BE2C (cell line): ENCODE results near the gene TXNDC11.

Experiments used
- DNase-seq: peaks from one replicate; pipeline ENCODE4 v3.0.0-alpha.2; 2020
- H3K27me3 ChIP-seq: fragments of 250-450 bp; sonication (Bioruptor Pico); 2 replicates; pipeline ENCODE4 v1.5.1; 2020; ENCODE audit warnings: mild to moderate bottlenecking
- H3K36me3 ChIP-seq: fragments of 250-450 bp; sonication (Bioruptor Pico); 2 replicates; pipeline ENCODE4 v1.5.1; 2020; ENCODE audit warnings: mild to moderate bottlenecking
- H3K4me1 ChIP-seq: fragments of 250-450 bp; sonication (Bioruptor Pico); 2 replicates; pipeline ENCODE4 v1.5.1; 2020
- H3K4me3 ChIP-seq: 2 replicates; pipeline ENCODE4 v1.5.1; 2011; ENCODE audit warnings: low read depth, low read length
- H3K9me3 ChIP-seq: fragments of 250-450 bp; sonication (Bioruptor Pico); 2 replicates; pipeline ENCODE4 v1.5.1; 2020
- CTCF ChIP-seq: IDR thresholded peaks from 2 replicates; pipeline ENCODE4 v1.5.1; 2012; ENCODE audit warnings: mild to moderate bottlenecking, low read depth, low read length

TXNDC11 gene

GRCh38 chr16:11634312-11634711, 108.3 kb downstream of the TXNDC11 start:
- no peaks in the 10 kb centered on the region for H3K27me3 ChIP-seq
- TF ChIP-seq CTCF = no peak
- H3K4me3 ChIP-seq = no peak overlapping the region
- H3K9me3 ChIP-seq = no peaks in the 10 kb centered on the region
- no peaks in the 10 kb centered on the region for H3K4me1 ChIP-seq
- DNase-seq = no peak
- no peaks in the 10 kb centered on the region for H3K36me3 ChIP-seq

- H3K36me3 ChIP-seq = no peaks in the 10 kb centered on the region
- no peak overlapping the region for H3K4me3 ChIP-seq
- H3K4me1 ChIP-seq = no peaks in the 10 kb centered on the region
- no peak for DNase-seq
- H3K9me3 ChIP-seq = no peaks in the 10 kb centered on the region
- H3K27me3 ChIP-seq = no peaks in the 10 kb centered on the region
- no peak for TF ChIP-seq CTCF
These were observed 109.5 kb downstream of the TXNDC11 start for GRCh38 chr16:11633113-11633512.

GRCh38 chr16:11632455-11632939, 110.2 kb downstream of the TXNDC11 start:
- no peaks in the 10 kb centered on the region for H3K4me1 ChIP-seq

GRCh38 chr16:11631214-11631613, 111.4 kb downstream of the TXNDC11 start:
- Histone ChIP-seq H3K9me3 (no peaks in the 10 kb centered on the region), H3K27me3 (no peaks in the 10 kb centered on the region), H3K4me3 (no peak overlapping the region), H3K4me1 (no peaks in the 10 kb centered on the region), H3K36me3 (no peaks in the 10 kb centered on the region)
- no peak for DNase-seq
- TF ChIP-seq CTCF = no peak

More at GRCh38 chr16:11632455-11632939, 110.2 kb downstream of the TXNDC11 start:
- TF ChIP-seq CTCF = no peak
- H3K27me3 ChIP-seq = no peaks in the 10 kb centered on the region
- DNase-seq = no peak
- H3K4me3 ChIP-seq = no peak overlapping the region
- H3K9me3 ChIP-seq = no peaks in the 10 kb centered on the region
- H3K36me3 ChIP-seq = no peaks in the 10 kb centered on the region

- Histone ChIP-seq H3K9me3 (no peaks in the 10 kb centered on the region), H3K27me3 (no peaks in the 10 kb centered on the region), H3K36me3 (no peaks in the 10 kb centered on the region), H3K4me1 (no peaks in the 10 kb centered on the region), H3K4me3 (no peak overlapping the region)
- DNase-seq = no peak
- no peak for TF ChIP-seq CTCF
These were observed 111.9 kb downstream of the TXNDC11 start for GRCh38 chr16:11630768-11631056.

- no peak for TF ChIP-seq CTCF
- Histone ChIP-seq H3K4me3 (no peak overlapping the region), H3K36me3 (no peaks in the 10 kb centered on the region), H3K9me3 (no peaks in the 10 kb centered on the region), H3K4me1 (no peaks in the 10 kb centered on the region), H3K27me3 (no peaks in the 10 kb centered on the region)
- DNase-seq = no peak
These were observed 112.5 kb downstream of the TXNDC11 start for GRCh38 chr16:11630046-11630767.
